Liver (tissue), 3 donors: ENCODE results near the gene JMJD7.

Source experiments
- ATF3 ChIP-seq: IDR thresholded peaks from 2 replicates; pipeline ENCODE4 v1.6.1; 2016; ENCODE audit warnings: antibody characterized with exemption
- CTCF ChIP-seq: fragments of 150-350 bp; IDR thresholded peaks from 2 replicates; pipeline ENCODE4 v1.5.1; 2017; ENCODE audit warnings: improper control_type of control experiment, low read depth, low read length; ENCODE audit not compliant: missing input control
- EGR1 ChIP-seq, 2 donors: IDR thresholded peaks; 2 replicates each; pipeline ENCODE4 v1.6.1; 2016 to 2018; ENCODE audit warnings: antibody characterized with exemption in 2 of 2, low read depth in 2 of 2
- FOXA1 ChIP-seq: IDR thresholded peaks from 2 replicates; pipeline ENCODE4 v1.6.1; 2016; ENCODE audit warnings: antibody characterized with exemption
- GABPA ChIP-seq, 2 donors: IDR thresholded peaks in 1 of 2; conservative IDR thresholded peaks in 1 of 2; 2 replicates each; pipeline ENCODE4 v1.6.1; 2016; ENCODE audit warnings: antibody characterized with exemption in 2 of 2, mild to moderate bottlenecking in 1 of 2, moderate library complexity in 1 of 2
- HNF4G ChIP-seq: IDR thresholded peaks from 2 replicates; pipeline ENCODE4 v1.6.1; 2016; ENCODE audit warnings: antibody characterized with exemption
- JUND ChIP-seq, 2 donors: IDR thresholded peaks; 2 replicates each; pipeline ENCODE4 v1.6.1; 2016; ENCODE audit warnings: antibody characterized with exemption in 2 of 2
- MAX ChIP-seq: IDR thresholded peaks from 2 replicates; pipeline ENCODE4 v1.6.1; 2016; ENCODE audit warnings: antibody characterized with exemption
- RAD21 ChIP-seq, 2 donors: IDR thresholded peaks; 2 replicates each; pipeline ENCODE4 v1.6.1; 2016; ENCODE audit warnings: antibody characterized with exemption in 2 of 2, mild to moderate bottlenecking in 2 of 2
- RXRA ChIP-seq, 2 donors: IDR thresholded peaks; 2 replicates each; pipeline ENCODE4 v1.6.1; 2017 to 2018; ENCODE audit warnings: antibody characterized with exemption in 2 of 2, mild to moderate bottlenecking in 1 of 2
- SP1 ChIP-seq: IDR thresholded peaks from 2 replicates; pipeline ENCODE4 v1.6.1; 2018; ENCODE audit warnings: antibody characterized with exemption, mild to moderate bottlenecking
- YY1 ChIP-seq: IDR thresholded peaks from 2 replicates; pipeline ENCODE4 v1.6.1; 2016; ENCODE audit warnings: antibody characterized with exemption, mild to moderate bottlenecking
- TF ChIP-seq, protein P1 (sequence below): IDR thresholded peaks from 2 replicates; pipeline ENCODE4 v1.6.1; 2016; ENCODE audit warnings: antibody characterized with exemption, mild to moderate bottlenecking
- donor health status: healthy.
- donor health status: healthy.

DNA sequence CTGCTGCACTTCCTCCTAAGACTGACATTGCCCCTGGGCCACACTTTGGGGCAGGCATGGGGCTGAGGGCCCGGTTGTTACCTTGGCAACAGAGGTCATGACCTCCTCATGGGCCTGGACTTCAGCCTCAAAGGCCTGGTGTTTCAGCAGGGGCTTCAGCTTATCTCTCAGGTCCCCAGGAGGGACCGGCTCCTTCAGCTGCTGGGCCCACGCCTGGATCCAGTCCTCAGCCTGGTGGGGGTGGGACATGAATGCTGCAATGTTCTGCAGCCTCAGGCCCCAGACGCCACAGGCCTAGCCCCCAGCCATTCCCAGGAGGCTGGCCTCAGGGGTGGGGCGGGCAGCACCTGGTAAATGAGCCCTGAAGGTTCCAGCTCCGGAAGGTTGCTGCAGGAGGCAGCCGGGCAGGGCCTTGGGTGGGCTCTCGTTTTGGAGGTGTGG, 38.4 kb downstream of the JMJD7 start:
- TF ChIP-seq CTCF (no peak), GABPA (IDR thresholded peaks at IDR 0.05 in 1 of 2, conservative IDR thresholded peaks at IDR 0.05 in 1 of 2) (no peak), ATF3 (no peak), YY1 (no peak), HNF4G (no peak), FOXA1 (no peak), EGR1 (IDR thresholded peaks at IDR 0.05; ENCODE audit: low read depth in 2 of 2) (no peak), JUND (IDR thresholded peaks at IDR 0.05) (no peak), SP1 (no peak), MAX (no peak), RXRA (IDR thresholded peaks at IDR 0.05) (peak; percentile 14 to 34), RAD21 (IDR thresholded peaks at IDR 0.05) (no peak)
- TF ChIP-seq, protein P1, sequence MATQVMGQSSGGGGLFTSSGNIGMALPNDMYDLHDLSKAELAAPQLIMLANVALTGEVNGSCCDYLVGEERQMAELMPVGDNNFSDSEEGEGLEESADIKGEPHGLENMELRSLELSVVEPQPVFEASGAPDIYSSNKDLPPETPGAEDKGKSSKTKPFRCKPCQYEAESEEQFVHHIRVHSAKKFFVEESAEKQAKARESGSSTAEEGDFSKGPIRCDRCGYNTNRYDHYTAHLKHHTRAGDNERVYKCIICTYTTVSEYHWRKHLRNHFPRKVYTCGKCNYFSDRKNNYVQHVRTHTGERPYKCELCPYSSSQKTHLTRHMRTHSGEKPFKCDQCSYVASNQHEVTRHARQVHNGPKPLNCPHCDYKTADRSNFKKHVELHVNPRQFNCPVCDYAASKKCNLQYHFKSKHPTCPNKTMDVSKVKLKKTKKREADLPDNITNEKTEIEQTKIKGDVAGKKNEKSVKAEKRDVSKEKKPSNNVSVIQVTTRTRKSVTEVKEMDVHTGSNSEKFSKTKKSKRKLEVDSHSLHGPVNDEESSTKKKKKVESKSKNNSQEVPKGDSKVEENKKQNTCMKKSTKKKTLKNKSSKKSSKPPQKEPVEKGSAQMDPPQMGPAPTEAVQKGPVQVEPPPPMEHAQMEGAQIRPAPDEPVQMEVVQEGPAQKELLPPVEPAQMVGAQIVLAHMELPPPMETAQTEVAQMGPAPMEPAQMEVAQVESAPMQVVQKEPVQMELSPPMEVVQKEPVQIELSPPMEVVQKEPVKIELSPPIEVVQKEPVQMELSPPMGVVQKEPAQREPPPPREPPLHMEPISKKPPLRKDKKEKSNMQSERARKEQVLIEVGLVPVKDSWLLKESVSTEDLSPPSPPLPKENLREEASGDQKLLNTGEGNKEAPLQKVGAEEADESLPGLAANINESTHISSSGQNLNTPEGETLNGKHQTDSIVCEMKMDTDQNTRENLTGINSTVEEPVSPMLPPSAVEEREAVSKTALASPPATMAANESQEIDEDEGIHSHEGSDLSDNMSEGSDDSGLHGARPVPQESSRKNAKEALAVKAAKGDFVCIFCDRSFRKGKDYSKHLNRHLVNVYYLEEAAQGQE: no peak
